HL-60 (cell line): ENCODE data around the gene MEA1.

Experiments used
- GABPA ChIP-seq: IDR thresholded peaks from 2 replicates; pipeline ENCODE4 v1.6.1; 2012; ENCODE audit warnings: low read depth
- POLR2AphosphoS5 ChIP-seq: IDR thresholded peaks from 2 replicates; pipeline ENCODE4 v1.6.1; 2012; ENCODE audit warnings: low read depth
- TF ChIP-seq, protein P1 (sequence below): IDR thresholded peaks from one replicate; pipeline ENCODE4 v1.5.1; 2011; ENCODE audit warnings: low read length, control low read depth, inconsistent platforms; ENCODE audit not compliant: insufficient read depth

DNA sequence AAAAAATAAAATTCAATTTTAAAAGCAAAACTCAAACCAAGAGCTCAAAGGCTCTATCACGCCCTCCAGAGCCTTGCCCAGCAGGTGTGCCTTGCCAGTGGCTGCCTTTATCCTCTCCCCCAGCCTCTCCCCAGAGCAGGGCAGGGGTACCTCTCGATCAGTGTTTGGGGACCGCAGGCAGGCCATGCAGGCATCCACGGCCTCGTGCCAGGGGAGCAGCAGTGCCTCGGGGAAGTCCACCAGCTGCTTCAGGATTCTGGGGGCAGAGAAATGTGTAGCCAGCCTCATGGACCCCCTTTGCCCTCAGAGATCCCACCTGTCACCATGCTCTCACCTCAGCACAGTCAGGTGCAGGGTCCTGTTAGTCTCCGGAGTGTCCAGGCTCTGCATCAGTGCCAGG, 34.3 kb upstream of the MEA1 start:
- TF ChIP-seq, protein P1, sequence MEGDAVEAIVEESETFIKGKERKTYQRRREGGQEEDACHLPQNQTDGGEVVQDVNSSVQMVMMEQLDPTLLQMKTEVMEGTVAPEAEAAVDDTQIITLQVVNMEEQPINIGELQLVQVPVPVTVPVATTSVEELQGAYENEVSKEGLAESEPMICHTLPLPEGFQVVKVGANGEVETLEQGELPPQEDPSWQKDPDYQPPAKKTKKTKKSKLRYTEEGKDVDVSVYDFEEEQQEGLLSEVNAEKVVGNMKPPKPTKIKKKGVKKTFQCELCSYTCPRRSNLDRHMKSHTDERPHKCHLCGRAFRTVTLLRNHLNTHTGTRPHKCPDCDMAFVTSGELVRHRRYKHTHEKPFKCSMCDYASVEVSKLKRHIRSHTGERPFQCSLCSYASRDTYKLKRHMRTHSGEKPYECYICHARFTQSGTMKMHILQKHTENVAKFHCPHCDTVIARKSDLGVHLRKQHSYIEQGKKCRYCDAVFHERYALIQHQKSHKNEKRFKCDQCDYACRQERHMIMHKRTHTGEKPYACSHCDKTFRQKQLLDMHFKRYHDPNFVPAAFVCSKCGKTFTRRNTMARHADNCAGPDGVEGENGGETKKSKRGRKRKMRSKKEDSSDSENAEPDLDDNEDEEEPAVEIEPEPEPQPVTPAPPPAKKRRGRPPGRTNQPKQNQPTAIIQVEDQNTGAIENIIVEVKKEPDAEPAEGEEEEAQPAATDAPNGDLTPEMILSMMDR, result no peak
- TF ChIP-seq POLR2AphosphoS5 (no peak), GABPA (no peak)
